Activated naive CD8-positive, alpha-beta T cell treated with anti-CD3 and anti-CD28 coated beads, Interleukin-2, amount 50 U/mL, for 24 hours (primary cell): Measurements from ENCODE around the gene CMYA5.
A peak's percentile ranks its signal among the peaks of the same experiment; 100 is the strongest.
"Not testable (repeated sequence)": the region's sequence is repeated elsewhere in the genome, so short reads cannot be mapped to it uniquely, and the experiment has no call there.

Source experiments
- ATAC-seq: fragments of 150-1000 bp; cut with Tn5 transposase; one replicate; pipeline ENCODE4 v1.10.0; 2021
- DNase-seq: peaks from one replicate; pipeline ENCODE4 v3.0.0; 2021
- H3K27ac Mint-ChIP-seq: one replicate; pipeline ENCODE4 v1.8.0; 2021; ENCODE audit warnings: mild to moderate bottlenecking, mixed read lengths
- H3K27me3 Mint-ChIP-seq: one replicate; pipeline ENCODE4 v1.8.0; 2021; ENCODE audit warnings: mixed read lengths
- H3K36me3 Mint-ChIP-seq: one replicate; pipeline ENCODE4 v1.8.0; 2021; ENCODE audit warnings: low read depth, mixed read lengths
- H3K4me1 Mint-ChIP-seq: one replicate; pipeline ENCODE4 v1.8.0; 2021; ENCODE audit warnings: mixed read lengths
- H3K4me3 Mint-ChIP-seq: one replicate; pipeline ENCODE4 v1.8.0; 2021; ENCODE audit warnings: mild to moderate bottlenecking, moderate library complexity, mixed read lengths
- H3K9me3 Mint-ChIP-seq: one replicate; pipeline ENCODE4 v1.8.0; 2021; ENCODE audit warnings: mixed read lengths

The CMYA5 gene

DNA sequence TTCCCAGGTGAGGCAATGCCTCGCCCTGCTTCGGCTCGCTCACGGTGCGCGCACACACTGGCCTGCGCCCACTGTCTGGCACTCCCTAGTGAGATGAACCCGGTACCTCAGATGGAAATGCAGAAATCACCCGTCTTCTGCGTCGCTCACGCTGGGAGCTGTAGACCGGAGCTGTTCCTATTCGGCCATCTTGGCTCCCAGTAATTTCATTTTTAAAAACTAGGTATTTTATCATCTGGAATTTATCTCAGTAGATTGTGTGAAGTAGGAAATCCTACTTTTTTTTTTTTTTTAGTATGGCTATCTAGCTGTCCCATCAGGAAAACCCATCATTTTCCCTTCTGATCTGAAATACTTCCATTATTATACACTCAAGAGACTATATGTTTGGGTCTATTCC lies 95.1 kb downstream of the CMYA5 start:
- H3K9me3 Mint-ChIP-seq: not testable (repeated sequence)

DNA sequence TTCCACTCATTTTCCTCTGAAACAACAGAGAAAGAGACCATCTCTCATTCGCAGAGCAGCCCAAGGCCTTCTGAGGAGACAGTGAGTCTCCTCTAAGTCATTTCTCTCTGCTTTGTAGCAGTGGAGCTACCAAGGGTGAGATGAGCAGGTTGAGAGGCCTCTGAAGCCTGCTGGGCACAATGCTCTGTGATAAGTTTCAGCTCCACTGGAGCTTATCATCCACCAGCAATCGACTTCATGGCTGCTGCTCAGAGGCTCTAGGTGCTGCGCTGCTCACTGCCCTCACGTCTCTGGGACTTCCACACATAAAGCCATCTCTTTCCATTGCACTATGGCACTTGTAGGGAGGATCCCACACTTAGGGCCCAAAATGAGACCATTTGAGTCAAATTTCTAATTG lies 96.3 kb downstream of the CMYA5 start:
- no peaks in the 10 kb centered on the region for H3K9me3 Mint-ChIP-seq

More for the DNA sequence above, 95.1 kb downstream of the CMYA5 start:
- not testable (repeated sequence) for DNase-seq, H3K36me3 Mint-ChIP-seq, ATAC-seq, H3K27ac Mint-ChIP-seq, H3K4me1 Mint-ChIP-seq, H3K27me3 Mint-ChIP-seq
- peak overlapping the region; percentile 69 for H3K4me3 Mint-ChIP-seq

DNA sequence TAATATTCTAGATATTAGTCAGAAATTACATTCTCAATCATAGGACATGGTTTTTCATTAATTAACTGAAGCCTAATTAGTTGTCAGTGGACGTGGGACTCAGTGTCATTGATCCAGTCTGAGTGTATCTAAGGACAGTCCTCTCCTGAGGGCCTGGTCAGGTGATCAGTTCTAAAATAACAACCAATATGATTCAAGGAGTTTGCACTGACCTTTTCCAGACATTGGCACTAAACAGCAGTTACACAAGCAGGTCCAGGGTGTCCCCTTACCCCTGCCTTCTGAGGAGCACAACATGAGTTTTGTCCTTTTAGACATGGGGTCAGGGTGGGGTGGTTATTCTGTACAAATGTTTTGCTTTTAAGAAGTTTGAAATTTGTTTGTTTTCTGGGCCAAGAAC lies 97.8 kb downstream of the CMYA5 start:
- DNase-seq (no peak), ATAC-seq (no peak)
- no peaks in the 10 kb centered on the region for H3K27me3 Mint-ChIP-seq
- no peak overlapping the region for H3K27ac Mint-ChIP-seq
- no peak overlapping the region for H3K4me3 Mint-ChIP-seq
- H3K9me3 Mint-ChIP-seq: no peaks in the 10 kb centered on the region
- H3K36me3 Mint-ChIP-seq: peaks cover 1% of the 10 kb centered on the region
- H3K4me1 Mint-ChIP-seq: no peaks in the 10 kb centered on the region

More for the DNA sequence above, 96.3 kb downstream of the CMYA5 start:
- no peak for ATAC-seq
- H3K36me3 Mint-ChIP-seq: peaks cover 1% of the 10 kb centered on the region
- no peak overlapping the region for H3K27ac Mint-ChIP-seq
- no peaks in the 10 kb centered on the region for H3K4me1 Mint-ChIP-seq
- H3K4me3 Mint-ChIP-seq: no peak overlapping the region
- DNase-seq: no peak
- no peaks in the 10 kb centered on the region for H3K27me3 Mint-ChIP-seq

DNA sequence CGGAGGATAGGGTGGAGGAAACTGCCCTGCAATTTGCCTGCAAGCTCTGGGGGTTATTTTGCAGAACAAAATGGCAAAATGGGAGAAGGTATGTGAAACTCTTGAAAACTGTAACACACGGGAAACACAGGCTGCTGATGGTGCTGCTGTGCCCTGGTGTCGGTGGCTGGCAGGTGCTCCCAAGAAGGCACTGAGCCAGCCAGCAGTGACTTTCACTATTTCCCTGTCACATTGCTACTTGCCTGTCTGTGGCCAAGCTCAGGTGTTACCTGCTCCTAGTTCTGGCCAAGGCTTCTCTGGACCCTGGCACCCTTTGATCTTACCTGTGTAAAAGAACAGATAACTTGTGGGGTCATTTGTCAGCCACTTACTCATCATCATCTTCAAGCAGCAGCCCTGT lies 102.2 kb downstream of the CMYA5 start:
- Mint-ChIP-seq H3K4me3 (no peak overlapping the region), H3K36me3 (no peaks in the 10 kb centered on the region), H3K9me3 (no peaks in the 10 kb centered on the region), H3K27me3 (no peaks in the 10 kb centered on the region), H3K4me1 (no peaks in the 10 kb centered on the region), H3K27ac (no peak overlapping the region)
- DNase-seq: no peak
- no peak for ATAC-seq

DNA sequence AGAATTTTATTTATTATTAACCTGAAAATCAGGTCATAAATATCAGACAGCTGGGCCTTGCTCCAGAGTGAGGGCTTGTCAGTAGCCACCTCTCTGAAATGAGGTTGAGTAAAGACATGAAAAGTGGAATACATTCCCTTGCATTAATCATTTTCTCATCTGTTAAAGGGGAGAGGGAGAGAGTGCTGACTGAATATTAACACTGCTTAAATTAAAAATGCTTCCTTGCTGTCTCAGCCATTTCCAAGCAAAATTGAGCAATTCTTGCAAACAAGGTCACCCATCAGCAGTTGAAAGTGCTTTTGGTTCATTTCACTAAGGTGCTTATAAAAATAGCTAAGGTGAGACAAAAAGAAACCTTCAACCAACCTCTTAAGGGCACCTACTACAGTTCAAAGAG lies 102.8 kb downstream of the CMYA5 start:
- H3K36me3 Mint-ChIP-seq: no peaks in the 10 kb centered on the region
- no peak for DNase-seq

DNA sequence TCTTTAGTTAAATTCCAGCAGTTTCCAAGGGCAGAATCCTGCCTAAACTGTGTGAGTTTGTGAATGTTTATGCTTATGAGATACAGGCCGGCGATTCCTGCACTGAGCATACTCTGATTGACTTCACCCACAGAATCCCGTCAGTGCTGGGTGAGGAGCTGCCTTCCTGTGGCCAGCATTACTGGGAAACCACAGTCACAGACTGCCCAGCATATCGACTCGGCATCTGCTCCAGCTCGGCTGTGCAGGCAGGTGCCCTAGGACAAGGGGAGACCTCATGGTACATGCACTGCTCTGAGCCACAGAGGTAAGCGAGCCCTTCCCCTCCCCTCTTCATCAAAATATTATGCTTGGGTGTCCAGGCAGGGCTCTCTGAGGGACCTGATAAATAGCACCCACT lies 103.7 kb downstream of the CMYA5 start:
- no peaks in the 10 kb centered on the region for H3K36me3 Mint-ChIP-seq
- H3K27ac Mint-ChIP-seq: no peak overlapping the region
- no peak for DNase-seq
- H3K27me3 Mint-ChIP-seq: no peaks in the 10 kb centered on the region
- no peaks in the 10 kb centered on the region for H3K4me1 Mint-ChIP-seq
- no peak for ATAC-seq
- H3K9me3 Mint-ChIP-seq: no peaks in the 10 kb centered on the region
- no peak overlapping the region for H3K4me3 Mint-ChIP-seq

More for the DNA sequence above, 102.8 kb downstream of the CMYA5 start:
- no peaks in the 10 kb centered on the region for H3K9me3 Mint-ChIP-seq
- ATAC-seq: no peak
- no peak overlapping the region for H3K4me3 Mint-ChIP-seq
- H3K27ac Mint-ChIP-seq: no peak overlapping the region
- no peaks in the 10 kb centered on the region for H3K4me1 Mint-ChIP-seq
- H3K27me3 Mint-ChIP-seq: no peaks in the 10 kb centered on the region

DNA sequence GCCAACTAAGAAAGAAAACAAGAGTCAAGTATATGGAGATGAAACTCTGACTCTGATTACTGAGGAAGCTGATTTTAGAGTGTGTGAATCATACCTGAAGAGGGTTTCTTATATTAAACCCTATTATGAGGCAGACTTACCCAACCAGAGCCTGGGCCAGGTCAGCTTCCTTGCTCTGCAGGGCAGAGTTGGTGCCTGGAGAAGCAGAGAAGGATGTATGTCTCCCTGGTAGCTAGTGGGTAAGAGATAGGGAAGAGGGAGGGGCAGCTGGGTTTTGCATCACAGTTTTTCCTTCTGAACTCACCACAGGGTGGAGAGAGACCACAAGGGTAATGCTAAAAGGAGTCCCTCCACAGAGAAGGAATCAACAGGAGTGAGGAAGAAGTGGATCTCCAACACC lies 104.1 kb downstream of the CMYA5 start:
- no peaks in the 10 kb centered on the region for H3K36me3 Mint-ChIP-seq
- DNase-seq (no peak), ATAC-seq (no peak)
- H3K9me3 Mint-ChIP-seq: no peaks in the 10 kb centered on the region
- no peaks in the 10 kb centered on the region for H3K4me1 Mint-ChIP-seq
- no peak overlapping the region for H3K27ac Mint-ChIP-seq
- H3K4me3 Mint-ChIP-seq: no peak overlapping the region
- H3K27me3 Mint-ChIP-seq: no peaks in the 10 kb centered on the region

DNA sequence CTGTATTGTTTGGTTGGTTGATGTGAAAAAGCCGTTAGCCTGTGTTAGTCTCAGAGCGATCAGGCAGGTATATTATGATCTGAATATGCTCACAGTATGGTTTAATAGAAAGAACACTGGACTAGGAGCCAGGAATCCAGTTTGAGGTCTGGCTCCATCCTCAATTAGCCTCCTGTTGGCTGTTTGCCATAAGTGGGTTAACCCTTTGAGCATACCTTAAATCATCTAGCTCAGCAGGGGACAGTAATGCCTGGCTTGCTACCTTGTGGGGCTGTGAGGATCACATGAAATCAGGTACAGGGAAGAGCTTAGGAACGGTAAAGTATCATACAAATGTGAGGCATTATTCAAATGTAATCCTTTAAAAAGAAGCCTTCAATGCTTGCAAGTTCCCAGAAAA lies 104.7 kb downstream of the CMYA5 start:
- Mint-ChIP-seq H3K27me3 (no peaks in the 10 kb centered on the region), H3K4me1 (no peaks in the 10 kb centered on the region), H3K27ac (no peak overlapping the region), H3K9me3 (no peaks in the 10 kb centered on the region), H3K36me3 (no peaks in the 10 kb centered on the region), H3K4me3 (no peak overlapping the region)
- DNase-seq (no peak), ATAC-seq (no peak)

DNA sequence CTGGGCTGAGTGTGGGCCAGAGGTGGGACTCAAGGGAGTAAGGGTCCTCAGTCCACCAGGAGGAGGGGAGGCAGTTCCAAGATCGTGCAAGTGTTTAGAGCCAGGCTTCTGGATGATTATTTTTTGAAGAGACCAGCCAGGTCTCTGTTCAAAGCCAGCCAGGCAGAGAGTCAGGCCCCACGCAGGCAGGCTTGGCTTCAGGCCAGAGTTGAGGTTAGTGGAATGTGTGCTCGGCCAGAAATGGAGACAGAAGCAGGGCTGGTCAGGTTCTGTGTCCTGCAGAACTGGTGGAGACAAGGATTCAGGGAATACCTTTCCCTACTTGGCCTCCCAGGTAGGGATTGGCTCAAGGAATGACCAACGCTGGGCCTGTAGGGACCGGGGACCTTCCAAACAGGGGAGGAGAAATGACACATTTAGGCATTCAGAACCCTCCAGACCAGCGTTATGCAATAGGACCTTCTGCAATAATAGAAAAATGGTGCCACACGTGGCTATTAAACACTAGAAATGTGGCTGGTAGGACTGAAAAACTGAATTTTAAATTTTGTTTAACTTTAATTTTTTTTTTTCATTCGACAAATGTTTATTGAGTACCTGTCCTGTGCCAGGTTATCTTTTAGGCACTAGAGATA lies 106.2 kb downstream of the CMYA5 start:
- Mint-ChIP-seq H3K36me3 (no peaks in the 10 kb centered on the region), H3K4me1 (peaks cover under 1% of the 10 kb centered on the region), H3K27ac (no peak overlapping the region), H3K4me3 (no peak overlapping the region), H3K27me3 (no peaks in the 10 kb centered on the region), H3K9me3 (no peaks in the 10 kb centered on the region)
- no peak for ATAC-seq
- no peak for DNase-seq

DNA sequence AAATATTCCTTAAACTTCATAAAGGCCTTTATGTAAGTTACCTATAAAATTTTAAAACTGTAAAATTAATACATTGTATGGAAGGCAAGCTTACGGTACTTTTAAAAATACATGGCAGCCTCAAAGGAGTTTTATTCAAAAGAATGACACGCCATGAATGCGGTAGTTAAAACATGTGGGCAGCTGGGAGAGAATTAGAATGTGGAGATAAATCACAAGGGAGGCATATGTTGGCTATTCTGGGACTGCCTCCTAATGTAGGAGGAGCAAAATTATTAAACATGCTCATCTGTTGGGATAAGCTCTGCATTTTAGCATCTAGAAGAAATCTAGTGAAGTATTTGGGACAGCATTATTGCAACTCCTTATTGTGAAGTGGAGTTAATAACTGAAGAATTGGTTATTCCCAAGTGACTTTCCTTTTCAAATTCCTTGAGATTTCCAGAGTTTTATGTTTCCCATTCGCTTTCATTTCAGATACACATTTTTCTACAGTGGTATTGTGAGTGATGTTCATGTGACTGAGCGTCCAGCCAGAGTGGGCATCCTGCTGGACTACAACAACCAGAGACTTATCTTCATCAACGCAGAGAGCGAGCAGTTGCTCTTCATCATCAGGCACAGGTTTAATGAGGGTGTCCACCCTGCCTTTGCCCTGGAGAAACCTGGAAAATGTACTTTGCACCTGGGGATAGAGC lies 109.4 kb downstream of the CMYA5 start:
- no peak for ATAC-seq
- no peaks in the 10 kb centered on the region for H3K36me3 Mint-ChIP-seq
- H3K9me3 Mint-ChIP-seq: no peaks in the 10 kb centered on the region
- H3K27ac Mint-ChIP-seq: no peak overlapping the region
- H3K4me3 Mint-ChIP-seq: no peak overlapping the region
- H3K4me1 Mint-ChIP-seq: peaks cover 12% of the 10 kb centered on the region
- no peak for DNase-seq
- no peaks in the 10 kb centered on the region for H3K27me3 Mint-ChIP-seq

DNA sequence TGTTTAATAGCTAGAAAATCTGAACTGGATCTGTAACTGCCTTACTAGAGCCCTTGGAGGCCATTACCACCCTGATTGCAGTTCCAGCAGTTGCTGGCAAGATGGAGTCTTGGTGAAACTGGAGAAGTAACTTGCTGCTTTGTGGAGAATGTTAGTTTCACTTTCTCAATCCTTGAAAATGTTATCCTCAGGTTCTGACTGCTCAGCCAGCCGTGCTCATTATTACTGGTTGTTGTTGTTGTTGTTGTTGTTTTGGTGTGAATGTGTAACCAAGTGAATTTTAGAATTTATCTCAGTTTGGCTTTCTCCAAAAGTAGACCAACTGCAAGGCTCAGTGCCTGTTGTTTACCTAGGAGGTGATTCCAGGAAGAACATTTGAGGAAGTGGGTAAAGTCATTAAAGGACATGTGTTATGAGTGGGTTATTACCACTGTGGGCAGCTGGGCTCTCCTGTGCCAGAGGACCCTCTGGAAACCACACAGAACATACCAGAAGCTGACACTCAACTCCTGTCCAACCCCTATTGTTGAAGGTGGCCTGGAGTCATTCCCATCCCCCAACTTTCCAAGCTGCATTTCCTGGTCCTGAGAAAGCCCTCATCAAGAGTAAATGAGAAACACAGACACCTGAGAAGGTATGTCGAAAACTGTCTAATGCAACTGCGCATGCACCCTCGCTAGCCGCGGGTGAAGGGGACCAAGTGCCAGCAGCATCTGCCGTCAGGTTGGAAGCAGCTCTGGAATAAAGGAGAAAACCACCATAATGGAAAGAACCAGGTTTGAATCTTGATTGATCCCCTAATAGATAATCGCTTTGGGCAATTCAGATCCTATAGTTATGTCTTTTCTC lies 111.6 kb downstream of the CMYA5 start:
- Mint-ChIP-seq H3K27ac (no peak overlapping the region), H3K36me3 (no peaks in the 10 kb centered on the region), H3K27me3 (no peaks in the 10 kb centered on the region), H3K4me1 (peaks cover 12% of the 10 kb centered on the region), H3K4me3 (no peak overlapping the region), H3K9me3 (no peaks in the 10 kb centered on the region)
- ATAC-seq: no peak
- no peak for DNase-seq

DNA sequence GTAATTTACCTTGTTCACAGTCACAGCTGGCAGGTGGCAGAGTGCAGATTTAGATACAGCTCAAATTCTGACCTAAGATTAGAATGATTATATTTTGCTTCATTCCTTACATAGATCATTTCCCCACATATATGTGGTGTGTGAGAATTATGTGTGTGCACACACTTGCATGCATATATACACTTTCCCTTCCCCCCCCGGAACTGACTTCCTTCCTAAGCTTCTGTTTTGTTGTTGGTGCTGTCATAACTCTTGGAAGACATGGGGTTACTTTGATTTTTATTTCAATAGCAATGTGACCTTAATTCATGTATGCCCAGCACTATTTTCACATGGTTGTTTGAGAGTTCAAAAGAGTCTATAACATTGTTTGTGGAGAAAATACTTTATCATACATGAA lies 112.8 kb downstream of the CMYA5 start:
- no peak overlapping the region for H3K4me3 Mint-ChIP-seq
- H3K27me3 Mint-ChIP-seq: no peaks in the 10 kb centered on the region
- DNase-seq (no peak), ATAC-seq (no peak)
- no peak overlapping the region for H3K27ac Mint-ChIP-seq
- peaks cover 12% of the 10 kb centered on the region for H3K4me1 Mint-ChIP-seq
- no peaks in the 10 kb centered on the region for H3K36me3 Mint-ChIP-seq
- H3K9me3 Mint-ChIP-seq: no peaks in the 10 kb centered on the region

DNA sequence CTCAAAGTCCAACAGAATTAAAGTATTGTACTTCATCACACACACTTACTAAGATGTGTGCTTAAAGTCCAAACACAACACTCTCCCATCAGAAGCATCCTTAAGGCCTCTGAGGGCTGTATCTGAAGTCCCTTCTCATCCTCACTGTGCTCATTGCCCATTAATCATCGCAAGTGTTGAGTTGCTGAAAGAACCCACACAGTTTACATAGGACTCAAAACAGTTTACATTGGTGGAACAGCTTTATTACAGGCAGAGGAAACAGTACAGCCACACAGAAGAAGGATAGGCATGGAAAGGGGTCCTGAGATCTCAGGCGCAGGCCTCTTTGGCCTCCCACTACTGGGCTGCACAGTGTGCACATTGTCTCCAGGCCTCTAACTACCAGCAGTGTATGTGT lies 113.4 kb downstream of the CMYA5 start:
- ATAC-seq: no peak
- H3K27ac Mint-ChIP-seq: no peak overlapping the region

DNA sequence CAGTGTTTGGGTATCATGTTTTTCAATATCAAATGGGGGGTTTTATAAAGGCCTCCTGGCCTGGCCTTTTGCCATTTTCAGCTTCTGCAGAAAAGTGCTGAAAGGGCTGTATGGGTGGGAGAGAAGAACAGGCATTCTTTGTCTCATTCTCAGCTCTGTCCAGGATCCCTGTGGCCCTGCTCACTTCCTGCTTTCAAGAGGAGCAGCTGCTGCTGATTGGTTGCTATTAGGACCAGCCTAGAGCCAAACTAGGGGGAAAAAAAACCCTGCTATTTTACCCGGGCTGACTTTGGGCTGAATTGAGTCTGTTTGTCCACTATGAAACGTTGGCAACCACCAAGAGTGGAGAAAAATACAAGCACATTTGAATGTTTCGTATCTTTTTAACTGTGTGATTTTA lies 117.1 kb downstream of the CMYA5 start:
- no peaks in the 10 kb centered on the region for H3K9me3 Mint-ChIP-seq
- H3K36me3 Mint-ChIP-seq: no peaks in the 10 kb centered on the region
- H3K4me1 Mint-ChIP-seq: peaks cover 9% of the 10 kb centered on the region
- no peak for ATAC-seq
- H3K4me3 Mint-ChIP-seq: no peak overlapping the region
- DNase-seq: no peak
- no peak overlapping the region for H3K27ac Mint-ChIP-seq
- H3K27me3 Mint-ChIP-seq: no peaks in the 10 kb centered on the region

More for the DNA sequence above, 113.4 kb downstream of the CMYA5 start:
- Mint-ChIP-seq H3K27me3 (no peaks in the 10 kb centered on the region), H3K9me3 (no peaks in the 10 kb centered on the region), H3K4me3 (no peak overlapping the region), H3K4me1 (peaks cover 12% of the 10 kb centered on the region), H3K36me3 (no peaks in the 10 kb centered on the region)
- DNase-seq: no peak

DNA sequence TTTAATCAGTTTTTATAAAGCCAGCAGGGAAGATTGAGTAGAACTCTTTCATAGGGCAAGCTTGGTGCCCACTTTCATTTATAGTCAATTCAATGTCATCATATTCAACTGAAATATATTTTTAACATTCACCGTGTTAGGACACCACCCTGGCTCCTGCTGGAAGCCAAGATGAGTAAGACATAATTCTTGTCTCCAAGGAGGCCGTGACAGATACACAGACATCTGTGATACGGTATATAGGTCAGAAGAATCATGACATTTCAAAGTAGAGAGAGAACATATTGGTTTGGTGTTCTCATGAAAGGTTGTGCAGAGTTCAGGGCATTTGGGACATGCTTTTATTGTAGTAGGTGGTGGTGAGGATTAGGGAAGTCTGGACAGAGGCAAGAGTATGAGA lies 120.1 kb downstream of the CMYA5 start:
- H3K4me1 Mint-ChIP-seq: no peaks in the 10 kb centered on the region
- no peak for ATAC-seq
- no peak overlapping the region for H3K27ac Mint-ChIP-seq
- H3K4me3 Mint-ChIP-seq: no peak overlapping the region
- no peaks in the 10 kb centered on the region for H3K9me3 Mint-ChIP-seq
- no peaks in the 10 kb centered on the region for H3K36me3 Mint-ChIP-seq
- no peaks in the 10 kb centered on the region for H3K27me3 Mint-ChIP-seq
- DNase-seq: no peak
